ENCODE measurements around the gene FAM163A.

GRCh38 chr1:179817789-179818188 is 74.7 kb downstream of the FAM163A start:
- TF ChIP-seq, protein P1, sequence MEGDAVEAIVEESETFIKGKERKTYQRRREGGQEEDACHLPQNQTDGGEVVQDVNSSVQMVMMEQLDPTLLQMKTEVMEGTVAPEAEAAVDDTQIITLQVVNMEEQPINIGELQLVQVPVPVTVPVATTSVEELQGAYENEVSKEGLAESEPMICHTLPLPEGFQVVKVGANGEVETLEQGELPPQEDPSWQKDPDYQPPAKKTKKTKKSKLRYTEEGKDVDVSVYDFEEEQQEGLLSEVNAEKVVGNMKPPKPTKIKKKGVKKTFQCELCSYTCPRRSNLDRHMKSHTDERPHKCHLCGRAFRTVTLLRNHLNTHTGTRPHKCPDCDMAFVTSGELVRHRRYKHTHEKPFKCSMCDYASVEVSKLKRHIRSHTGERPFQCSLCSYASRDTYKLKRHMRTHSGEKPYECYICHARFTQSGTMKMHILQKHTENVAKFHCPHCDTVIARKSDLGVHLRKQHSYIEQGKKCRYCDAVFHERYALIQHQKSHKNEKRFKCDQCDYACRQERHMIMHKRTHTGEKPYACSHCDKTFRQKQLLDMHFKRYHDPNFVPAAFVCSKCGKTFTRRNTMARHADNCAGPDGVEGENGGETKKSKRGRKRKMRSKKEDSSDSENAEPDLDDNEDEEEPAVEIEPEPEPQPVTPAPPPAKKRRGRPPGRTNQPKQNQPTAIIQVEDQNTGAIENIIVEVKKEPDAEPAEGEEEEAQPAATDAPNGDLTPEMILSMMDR (IDR thresholded peaks at IDR 0.05; ENCODE audit: insufficient read depth, low read length): no peak
- TF ChIP-seq REST (IDR thresholded peaks at IDR 0.05; ENCODE audit: insufficient replicate concordance, low read depth) (no peak), POLR2AphosphoS5 (IDR thresholded peaks at IDR 0.05; ENCODE audit: low read depth) (no peak), GABPA (IDR thresholded peaks at IDR 0.05; ENCODE audit: low read depth) (no peak), SPI1 (IDR thresholded peaks at IDR 0.05; ENCODE audit: borderline replicate concordance, low read depth) (no peak)
